HAP-1 (cell line): Measurements from ENCODE around the gene ZBTB46.

Experiments
- DNase-seq, 2 experiments: peaks; one replicate each; pipeline ENCODE4 v3.0.0-alpha.2; 2016 to 2020; ENCODE audit warnings: low spot score in 2 of 2
- H3K27me3 ChIP-seq: fragments of 250-450 bp; sonication (Bioruptor Pico); 2 replicates; pipeline ENCODE4 v1.5.1; 2020; ENCODE audit warnings: low read depth, mild to moderate bottlenecking, moderate library complexity
- H3K36me3 ChIP-seq: fragments of 250-450 bp; sonication (Bioruptor Pico); replicated peaks from 2 replicates; pipeline ENCODE4 v1.5.1; 2020; ENCODE audit warnings: mild to moderate bottlenecking
- H3K4me1 ChIP-seq: fragments of 250-450 bp; sonication (Bioruptor Pico); 2 replicates; pipeline ENCODE4 v1.5.1; 2020; ENCODE audit warnings: mild to moderate bottlenecking
- H3K4me3 ChIP-seq: fragments of 250-450 bp; sonication (Bioruptor Pico); 2 replicates; pipeline ENCODE4 v1.5.1; 2020; ENCODE audit warnings: mild to moderate bottlenecking, moderate library complexity
- H3K9me3 ChIP-seq: fragments of 250-450 bp; sonication (Bioruptor Pico); 2 replicates; pipeline ENCODE4 v1.5.1; 2020; ENCODE audit warnings: mild to moderate bottlenecking, moderate library complexity
- in situ Hi-C: fragments of 300-500 bp; cut with MboI; formaldehyde crosslinking; loops from 3 replicates; pipeline ENCODE4 v1.14.3; 2020; ENCODE audit warnings: low sequenced_read_pairs, inconsistent platforms, mixed read lengths

ZBTB46 gene

GRCh38 chr20:63738687-63739129 lies 92.4 kb downstream of the ZBTB46 start:
- no peaks in the 10 kb centered on the region for H3K9me3 ChIP-seq
- H3K4me3 ChIP-seq: no peak overlapping the region
- peaks cover 9% of the 10 kb centered on the region for H3K4me1 ChIP-seq
- in situ Hi-C loops: no loop called here
- H3K27me3 ChIP-seq: no peaks in the 10 kb centered on the region
- DNase-seq: no peak
- H3K36me3 ChIP-seq: peaks cover 29% of the 10 kb centered on the region

DNA sequence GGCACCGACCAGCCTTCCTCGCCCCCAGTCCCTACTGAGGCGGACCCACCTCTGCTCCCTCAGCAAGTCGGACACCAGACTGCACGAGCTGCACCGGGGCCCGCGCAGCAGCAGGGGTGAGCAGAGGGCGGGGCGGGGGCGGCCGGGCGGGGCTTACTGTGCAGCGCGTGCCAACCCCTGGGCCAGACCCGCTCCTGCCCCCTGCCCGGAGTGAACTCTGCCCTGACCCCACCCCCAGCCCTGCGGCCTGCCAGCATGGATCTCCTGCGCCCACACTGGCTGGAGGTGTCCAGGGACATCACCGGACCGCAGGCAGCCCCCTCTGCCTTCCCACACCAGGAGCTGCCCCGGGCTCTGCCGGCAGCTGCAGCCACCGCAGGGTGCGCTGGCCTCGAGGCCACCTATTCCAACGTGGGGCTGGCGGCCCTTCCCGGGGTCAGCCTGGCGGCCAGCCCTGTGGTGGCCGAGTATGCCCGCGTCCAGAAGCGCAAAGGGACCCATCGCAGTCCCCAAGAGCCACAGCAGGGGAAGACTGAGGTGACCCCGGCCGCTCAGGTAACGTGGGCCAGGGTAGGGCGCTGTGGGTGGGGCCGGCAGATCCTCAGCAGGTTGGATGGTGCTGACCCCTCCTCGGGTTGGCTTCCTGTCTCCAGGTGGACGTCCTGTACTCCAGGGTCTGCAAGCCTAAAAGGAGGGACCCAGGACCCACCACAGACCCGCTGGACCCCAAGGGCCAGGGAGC lies 92.9 kb downstream of the ZBTB46 start:
- Histone ChIP-seq H3K9me3 (no peaks in the 10 kb centered on the region), H3K4me1 (peaks cover 9% of the 10 kb centered on the region), H3K4me3 (no peak overlapping the region), H3K27me3 (no peaks in the 10 kb centered on the region), H3K36me3 (peaks cover 29% of the 10 kb centered on the region)
- in situ Hi-C loops: no loop called here
- no peak for DNase-seq

- DNase-seq: no peak
- Histone ChIP-seq H3K9me3 (no peaks in the 10 kb centered on the region), H3K4me3 (no peak overlapping the region), H3K4me1 (peaks cover 9% of the 10 kb centered on the region), H3K27me3 (no peaks in the 10 kb centered on the region), H3K36me3 (peaks cover 28% of the 10 kb centered on the region)
- in situ Hi-C loops: no loop called here
Measured at GRCh38 chr20:63737695-63737944, 93.4 kb downstream of the ZBTB46 start.

GRCh38 chr20:63736893-63737694 lies 94.0 kb downstream of the ZBTB46 start:
- Histone ChIP-seq H3K9me3 (no peaks in the 10 kb centered on the region), H3K27me3 (no peaks in the 10 kb centered on the region), H3K36me3 (peaks cover 23% of the 10 kb centered on the region), H3K4me1 (peaks cover 9% of the 10 kb centered on the region), H3K4me3 (no peak overlapping the region)
- no peak for DNase-seq
- in situ Hi-C loops: no loop called here

DNA sequence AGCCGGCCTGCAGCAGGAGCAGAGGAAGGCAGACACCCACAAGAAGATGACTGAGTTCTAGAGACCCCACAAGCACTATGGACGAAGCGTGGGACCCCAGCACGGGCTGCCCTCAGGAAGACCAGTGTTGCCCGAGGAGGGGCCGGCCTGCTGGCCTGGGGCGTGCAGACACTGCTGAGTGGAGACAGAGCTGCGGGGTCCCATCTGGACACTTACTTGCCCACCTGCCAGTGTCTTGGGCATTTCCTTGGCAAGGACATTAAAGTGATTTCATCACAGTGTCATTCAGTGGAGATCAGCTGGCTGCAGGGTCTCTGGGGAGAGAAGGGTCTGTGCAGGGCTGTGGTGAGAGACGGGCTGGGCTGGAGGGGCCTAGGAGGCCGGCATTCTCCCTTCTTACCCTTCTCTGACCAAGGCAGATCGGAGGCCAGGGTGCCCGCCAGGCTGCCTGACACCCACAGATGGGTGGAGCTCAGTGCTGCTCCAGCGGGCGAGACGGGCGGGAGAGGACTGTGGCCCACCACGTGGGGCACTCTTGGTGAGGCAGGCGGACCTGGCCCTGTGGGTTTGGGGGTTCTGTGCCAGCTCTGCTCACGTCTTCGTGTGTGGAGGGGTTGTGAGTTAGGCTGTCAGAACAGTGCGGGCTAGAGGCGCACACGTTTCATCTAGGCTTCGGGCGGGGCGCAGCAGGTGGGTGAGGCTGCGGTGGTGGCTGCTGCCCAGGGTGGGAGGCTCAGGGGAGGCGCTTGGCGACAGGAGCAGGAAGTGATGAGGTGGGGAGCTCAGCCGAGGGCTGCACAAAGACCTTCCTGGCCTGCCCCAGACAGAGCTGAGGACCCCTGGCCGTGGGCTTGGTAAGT lies 95.0 kb downstream of the ZBTB46 start, which contains the start of gene LIME1:
Gene LIME1, plus strand, starts transcription at position 806 of the 860 bp plus-strand sequence. CDS start 886 bp downstream, outside the sequence.
- H3K9me3 ChIP-seq: no peaks in the 10 kb centered on the region
- DNase-seq: no peak
- no peaks in the 10 kb centered on the region for H3K27me3 ChIP-seq
- no peak within 1 kb of the TSS for H3K4me3 ChIP-seq
- in situ Hi-C loops: no loop called here
- peaks cover 13% of the 10 kb centered on the region for H3K36me3 ChIP-seq
- peaks cover 3% of the 10 kb centered on the region for H3K4me1 ChIP-seq

GRCh38 chr20:63734946-63735858 lies 95.9 kb downstream of the ZBTB46 start:
- H3K9me3 ChIP-seq: no peaks in the 10 kb centered on the region
- peaks cover 9% of the 10 kb centered on the region for H3K36me3 ChIP-seq
- H3K27me3 ChIP-seq: no peaks in the 10 kb centered on the region
- in situ Hi-C loops: no loop called here
- H3K4me3 ChIP-seq: no peak overlapping the region
- no peak for DNase-seq
- peaks cover 2% of the 10 kb centered on the region; the same call in 1 of the 2 replicates for H3K4me1 ChIP-seq

DNA sequence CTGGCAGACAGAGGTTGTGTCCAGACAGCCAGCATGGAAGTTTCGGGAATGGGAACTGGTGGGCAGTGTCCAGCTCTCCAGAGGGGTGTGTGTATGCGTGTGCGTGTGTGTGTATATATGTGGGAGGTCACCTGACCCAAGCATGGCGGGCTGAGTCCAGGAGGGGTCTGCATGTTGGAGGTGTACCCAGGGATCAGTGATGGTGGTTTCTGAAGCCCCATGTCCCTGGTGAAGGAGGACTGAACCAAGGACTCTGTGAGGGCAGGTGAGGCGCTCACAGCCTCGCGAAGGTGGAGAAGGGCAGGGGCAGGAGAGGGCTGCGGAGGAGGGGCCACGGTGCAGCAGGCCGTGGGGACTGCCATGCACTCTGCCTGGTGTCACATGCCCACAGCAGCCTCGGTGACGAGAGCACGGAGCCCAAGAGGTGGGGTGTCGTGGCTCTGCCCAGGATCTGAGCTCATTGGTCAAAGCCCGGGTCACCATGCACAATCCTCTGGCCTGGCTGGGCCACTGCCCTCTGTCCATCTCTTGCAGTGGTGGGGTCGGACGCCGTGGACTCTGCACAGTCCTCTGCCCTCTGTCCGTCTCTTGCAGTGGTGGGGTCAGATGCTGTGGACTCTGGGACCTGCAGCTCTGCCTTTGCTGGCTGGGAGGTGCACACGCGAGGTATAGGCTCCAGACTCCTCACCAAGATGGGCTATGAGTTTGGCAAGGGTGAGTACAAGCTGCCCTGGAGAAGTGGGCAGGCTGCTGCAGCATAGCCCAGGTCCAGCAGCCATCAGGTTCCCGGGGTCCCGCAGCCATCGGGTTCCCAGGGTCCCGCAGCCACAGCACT lies 96.7 kb downstream of the ZBTB46 start:
- Histone ChIP-seq H3K9me3 (no peaks in the 10 kb centered on the region), H3K4me1 (peaks cover 2% of the 10 kb centered on the region; the same call in 1 of the 2 replicates), H3K27me3 (no peaks in the 10 kb centered on the region), H3K36me3 (peaks cover 9% of the 10 kb centered on the region), H3K4me3 (no peak overlapping the region)
- DNase-seq: no peak
- in situ Hi-C loops: no loop called here

DNA sequence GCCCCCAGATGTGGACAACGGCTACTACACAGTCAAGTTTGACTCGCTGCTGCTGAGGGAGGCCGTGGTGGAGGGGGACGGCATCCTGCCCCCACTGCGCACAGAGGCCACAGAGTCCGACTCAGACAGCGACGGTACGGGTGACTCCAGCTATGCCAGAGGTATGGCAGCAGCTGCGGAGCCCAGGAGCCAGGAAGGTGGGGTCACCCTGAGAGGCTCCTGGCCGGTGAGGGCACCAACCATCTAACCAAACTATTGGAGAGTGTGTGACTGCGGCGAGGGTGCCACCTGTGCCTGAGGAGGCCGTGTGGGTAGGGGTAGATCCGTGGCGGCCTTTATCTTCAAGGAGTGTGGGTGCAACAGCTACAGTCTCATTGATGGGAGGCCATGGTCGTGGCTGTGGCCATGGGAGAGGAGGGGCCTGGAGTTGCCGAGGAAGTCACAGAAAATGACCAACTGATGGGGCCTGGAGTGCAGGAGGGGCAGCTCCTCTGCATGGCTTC lies 97.4 kb downstream of the ZBTB46 start:
- Histone ChIP-seq H3K4me3 (no peak overlapping the region), H3K9me3 (no peaks in the 10 kb centered on the region), H3K36me3 (peaks cover 9% of the 10 kb centered on the region), H3K4me1 (no peaks in the 10 kb centered on the region), H3K27me3 (no peaks in the 10 kb centered on the region)
- no peak for DNase-seq
- in situ Hi-C loops: no loop called here

- peaks cover 9% of the 10 kb centered on the region for H3K36me3 ChIP-seq
- H3K4me1 ChIP-seq: no peaks in the 10 kb centered on the region
- in situ Hi-C loops: no loop called here
- DNase-seq: no peak
- H3K4me3 ChIP-seq: no peak overlapping the region
- H3K9me3 ChIP-seq: no peaks in the 10 kb centered on the region
- H3K27me3 ChIP-seq: no peaks in the 10 kb centered on the region
Measured at GRCh38 chr20:63733117-63733516, 97.9 kb downstream of the ZBTB46 start.

- in situ Hi-C loops: no loop called here
- Histone ChIP-seq H3K9me3 (no peaks in the 10 kb centered on the region), H3K4me3 (no peak overlapping the region), H3K36me3 (peaks cover 9% of the 10 kb centered on the region), H3K27me3 (no peaks in the 10 kb centered on the region), H3K4me1 (no peaks in the 10 kb centered on the region)
- DNase-seq: no peak
Measured at GRCh38 chr20:63732118-63733095, 98.7 kb downstream of the ZBTB46 start.

GRCh38 chr20:63731410-63731809 lies 99.7 kb downstream of the ZBTB46 start:
- Histone ChIP-seq H3K9me3 (no peaks in the 10 kb centered on the region), H3K36me3 (peaks cover 12% of the 10 kb centered on the region), H3K4me3 (no peak overlapping the region), H3K27me3 (no peaks in the 10 kb centered on the region), H3K4me1 (no peaks in the 10 kb centered on the region)
- no peak for DNase-seq
- in situ Hi-C loops: no loop called here
